GM21619 (cell line): Measurements from ENCODE around the gene TBC1D2B.
A peak's percentile ranks its signal among the peaks of the same experiment; 100 is the strongest.

Experiments
- ATAC-seq: cut with Tn5 transposase; IDR thresholded peaks from one replicate; pipeline ENCODE4 v1.9.1; 2021; ENCODE audit not compliant: unreplicated experiment

TBC1D2B gene

GRCh38 chr15:78057803-78058202 lies 19.7 kb downstream of the TBC1D2B start:
- ATAC-seq: no peak

GRCh38 chr15:78056714-78057269 lies 20.7 kb downstream of the TBC1D2B start:
- no peak for ATAC-seq

- ATAC-seq: no peak
These were observed 21.4 kb downstream of the TBC1D2B start for GRCh38 chr15:78055919-78056713.

- no peak for ATAC-seq
These were observed 22.5 kb downstream of the TBC1D2B start for GRCh38 chr15:78054966-78055365.

- ATAC-seq: no peak
These were observed 23.0 kb downstream of the TBC1D2B start for GRCh38 chr15:78054518-78054917.

- ATAC-seq: no peak
These were observed 25.0 kb downstream of the TBC1D2B start for GRCh38 chr15:78052545-78052944.

- ATAC-seq: no peak
These were observed 25.5 kb downstream of the TBC1D2B start for GRCh38 chr15:78052001-78052401.

GRCh38 chr15:78051596-78051995 lies 25.9 kb downstream of the TBC1D2B start:
- ATAC-seq: no peak

- no peak for ATAC-seq
These were observed 26.7 kb downstream of the TBC1D2B start for GRCh38 chr15:78050826-78051225.

GRCh38 chr15:78050441-78050809 lies 27.1 kb downstream of the TBC1D2B start:
- ATAC-seq: peak; percentile 6

GRCh38 chr15:78049691-78050440 lies 27.6 kb downstream of the TBC1D2B start:
- ATAC-seq: peak; percentile 74

GRCh38 chr15:78048628-78048920 lies 28.9 kb downstream of the TBC1D2B start:
- no peak for ATAC-seq

GRCh38 chr15:78047761-78048627 lies 29.5 kb downstream of the TBC1D2B start:
- ATAC-seq: no peak

GRCh38 chr15:78046796-78047341 lies 30.6 kb downstream of the TBC1D2B start:
- no peak for ATAC-seq

GRCh38 chr15:78045189-78045588 lies 32.3 kb downstream of the TBC1D2B start:
- no peak for ATAC-seq

- no peak for ATAC-seq
These were observed 32.9 kb downstream of the TBC1D2B start for GRCh38 chr15:78044407-78045155.

GRCh38 chr15:78041946-78042345 lies 35.6 kb downstream of the TBC1D2B start:
- no peak for ATAC-seq

- ATAC-seq: no peak
These were observed 36.8 kb downstream of the TBC1D2B start for GRCh38 chr15:78040653-78041244.

GRCh38 chr15:78038585-78039247 lies 38.8 kb downstream of the TBC1D2B start:
- ATAC-seq: no peak
